AG10803 (cell line): ENCODE data around the gene KAT14.

Experiments used
- DNase-seq: peaks from one replicate; pipeline ENCODE4 v3.0.0; 2010; ENCODE audit warnings: low read depth
- H3K4me3 ChIP-seq: 2 replicates; pipeline ENCODE4 v1.5.1; 2011; ENCODE audit warnings: mild to moderate bottlenecking, low read length, control low read depth
- CTCF ChIP-seq: conservative IDR thresholded peaks from 2 replicates; pipeline ENCODE4 v1.5.1; 2011; ENCODE audit warnings: mild to moderate bottlenecking, low read length, control low read depth, inconsistent platforms

The KAT14 gene

GRCh38 chr20:18133962-18134361, 3.7 kb upstream of the KAT14 start:
- no peak for TF ChIP-seq CTCF
- no peak for DNase-seq

GRCh38 chr20:18138266-18138582, 561 bp downstream of the KAT14 start:
- no peak for TF ChIP-seq CTCF
- peak overlapping the region; percentile 71 for H3K4me3 ChIP-seq
- DNase-seq = no peak

More at GRCh38 chr20:18133962-18134361, 3.7 kb upstream of the KAT14 start:
- H3K4me3 ChIP-seq = no peak overlapping the region

- H3K4me3 ChIP-seq = peak overlapping the region; percentile 71
- TF ChIP-seq CTCF = no peak
- no peak for DNase-seq
These were observed 1.2 kb downstream of the KAT14 start for GRCh38 chr20:18138639-18139583.

- H3K4me3 ChIP-seq = no peak overlapping the region
These were observed 2.2 kb downstream of the KAT14 start for GRCh38 chr20:18139832-18140231.

GRCh38 chr20:18144541-18145099, 7.0 kb downstream of the KAT14 start:
- no peak for TF ChIP-seq CTCF
- H3K4me3 ChIP-seq = no peak overlapping the region
- no peak for DNase-seq

More at GRCh38 chr20:18139832-18140231, 2.2 kb downstream of the KAT14 start:
- no peak for DNase-seq
- no peak for TF ChIP-seq CTCF

- TF ChIP-seq CTCF = no peak
- no peak overlapping the region for H3K4me3 ChIP-seq
- DNase-seq = no peak
These were observed 16.7 kb downstream of the KAT14 start for GRCh38 chr20:18154342-18154741.

GRCh38 chr20:18156045-18156444, 18.4 kb downstream of the KAT14 start:
- no peak overlapping the region for H3K4me3 ChIP-seq
- DNase-seq = no peak
- TF ChIP-seq CTCF = no peak
